Left renal cortex interstitium (tissue), 4 donors: ENCODE results near the gene KRT36. TPM values are rescaled to one million over a fixed set of nuclear protein-coding genes. Genes with fewer than 3 reads are reported as not detected.

ENCODE experiments used
- DNase-seq, 4 donors: peaks; one replicate each; pipeline ENCODE4 v3.0.0-alpha.2; 2013; ENCODE audit warnings: low read depth in 4 of 4, low spot score in 2 of 4, missing footprints in 1 of 4
- polyA plus RNA-seq, 4 donors: library from polyadenylated mRNA; unstranded; fragments of 120-200 nt; gene quantifications; one replicate each; pipeline ENCODE4 v1.2.1, GENCODE V29; 2013; ENCODE audit not compliant: insufficient read length in 4 of 4

Gene KRT36
- polyA plus RNA-seq, 4 donors: not detected

- DNase-seq: no peak
These were observed 45.5 kb downstream of the KRT36 start for GRCh38 chr17:41444186-41444585.

- DNase-seq: no peak
These were observed 47.0 kb downstream of the KRT36 start for GRCh38 chr17:41442739-41443138.

- no peak for DNase-seq
These were observed 49.1 kb downstream of the KRT36 start, which contains the start of gene KRT38 for GRCh38 chr17:41440531-41441033. KRT38 (minus strand) TSS chr17:41440983; CDS start chr17:41440921, 62 bp downstream.

- no peak for DNase-seq
These were observed 50.3 kb downstream of the KRT36 start for GRCh38 chr17:41439375-41439774.

- DNase-seq: no peak
These were observed 51.9 kb downstream of the KRT36 start for GRCh38 chr17:41437769-41438168.

GRCh38 chr17:41437254-41437653, 52.5 kb downstream of the KRT36 start:
- no peak for DNase-seq

Other genes starting within 250 kb of the KRT36 start
- gene KRTAP9-4, start 240.2 kb downstream of the KRT36 start, polyA plus RNA-seq: not detected
- not detected for gene KRTAP9-9, start 234.5 kb downstream of the KRT36 start, polyA plus RNA-seq
- under 1 TPM in 3 of 4 donors, not detected in 1; 0.09 to 0.14 (median 0.10) TPM for gene KRTAP9-6, start 224.5 kb downstream of the KRT36 start, polyA plus RNA-seq
- not detected for gene KRTAP9-7, start 214.2 kb downstream of the KRT36 start, polyA plus RNA-seq
- gene KRTAP29-1, start 187.1 kb downstream of the KRT36 start, polyA plus RNA-seq: not detected
- not detected for gene KRTAP16-1, start 180.6 kb downstream of the KRT36 start, polyA plus RNA-seq
- gene KRTAP17-1, start 174.2 kb downstream of the KRT36 start, polyA plus RNA-seq: not detected
- gene KRT33A, start 139.1 kb downstream of the KRT36 start, polyA plus RNA-seq: not detected
- not detected for gene KRT33B, start 120.1 kb downstream of the KRT36 start, polyA plus RNA-seq
- not detected for gene KRT34, start 107.6 kb downstream of the KRT36 start, polyA plus RNA-seq
- not detected for gene KRT31, start 92.3 kb downstream of the KRT36 start, polyA plus RNA-seq
- not detected for gene KRT37, start 65.3 kb downstream of the KRT36 start, polyA plus RNA-seq
- not detected for gene KRT38, start 48.9 kb downstream of the KRT36 start, polyA plus RNA-seq
- not detected for gene KRT32, start 22.5 kb downstream of the KRT36 start, polyA plus RNA-seq
- gene KRT35, start 8.8 kb downstream of the KRT36 start, polyA plus RNA-seq: under 1 TPM in 2 of 4 donors, not detected in 2; 0.10 to 0.14 TPM
- gene KRT13, start 15.7 kb upstream of the KRT36 start, polyA plus RNA-seq: under 1 TPM; 0.31 to 0.93 (median 0.40) TPM
- 1 to 10 TPM in 2 of 4 donors, under 1 TPM in 2; 0.49 to 2.6 (median 1.2) TPM for gene KRT15, start 29.0 kb upstream of the KRT36 start, polyA plus RNA-seq
- gene KRT19, start 38.4 kb upstream of the KRT36 start, polyA plus RNA-seq: 100 to 1,000 TPM; 165 to 257 (median 212) TPM
- not detected for gene KRT9, start 82.1 kb upstream of the KRT36 start, polyA plus RNA-seq
- under 1 TPM in 3 of 4 donors, not detected in 1; 0.16 to 0.70 (median 0.51) TPM for gene KRT14, start 97.0 kb upstream of the KRT36 start, polyA plus RNA-seq
- gene KRT16, start 122.9 kb upstream of the KRT36 start, polyA plus RNA-seq: not detected
- 1 to 10 TPM; 1.5 to 3.4 (median 1.7) TPM for gene KRT17, start 134.7 kb upstream of the KRT36 start, polyA plus RNA-seq
- 100 to 1,000 TPM; 593 to 776 (median 721) TPM for gene EIF1, start 199.0 kb upstream of the KRT36 start, polyA plus RNA-seq
- not detected for gene GAST, start 222.4 kb upstream of the KRT36 start, polyA plus RNA-seq
- 1 to 10 TPM in 3 of 4 donors, under 1 TPM in 1; 0.78 to 1.7 (median 1.4) TPM for gene HAP1, start 244.7 kb upstream of the KRT36 start, polyA plus RNA-seq